Stimulated activated CD8-positive, alpha-beta memory T cell treated with anti-CD3 and anti-CD28 coated beads, Interleukin-15, amount 100 ng/mL, for 1 hour (primary cell): ENCODE results near the gene WDR20.
"Not testable (repeated sequence)": the region's sequence is repeated elsewhere in the genome, so short reads cannot be mapped to it uniquely, and the experiment has no call there.

ENCODE experiments used
- DNase-seq: peaks from one replicate; pipeline ENCODE4 v3.0.0-alpha.2; 2020; ENCODE audit warnings: low read depth

WDR20 gene

DNA sequence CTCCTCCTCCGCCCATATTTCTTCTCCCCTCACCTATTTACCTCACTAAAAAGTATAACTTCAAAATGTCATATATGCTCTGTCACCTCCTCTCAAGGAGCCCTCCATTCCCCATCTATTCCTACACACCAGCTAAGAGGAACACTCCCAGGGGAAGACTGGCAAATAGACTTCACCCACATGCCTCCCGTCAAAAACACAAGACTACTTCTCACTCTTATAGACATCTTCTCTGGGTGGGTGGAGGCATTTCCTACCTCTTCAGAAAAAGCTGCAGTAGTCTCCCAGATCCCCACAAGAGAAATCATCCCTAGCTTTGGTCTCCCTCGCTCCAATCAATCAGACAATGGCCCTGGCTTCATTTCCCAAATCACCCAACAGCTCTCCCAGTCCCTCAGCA is 99.1 kb downstream of the WDR20 start:
- no peak for DNase-seq

DNA sequence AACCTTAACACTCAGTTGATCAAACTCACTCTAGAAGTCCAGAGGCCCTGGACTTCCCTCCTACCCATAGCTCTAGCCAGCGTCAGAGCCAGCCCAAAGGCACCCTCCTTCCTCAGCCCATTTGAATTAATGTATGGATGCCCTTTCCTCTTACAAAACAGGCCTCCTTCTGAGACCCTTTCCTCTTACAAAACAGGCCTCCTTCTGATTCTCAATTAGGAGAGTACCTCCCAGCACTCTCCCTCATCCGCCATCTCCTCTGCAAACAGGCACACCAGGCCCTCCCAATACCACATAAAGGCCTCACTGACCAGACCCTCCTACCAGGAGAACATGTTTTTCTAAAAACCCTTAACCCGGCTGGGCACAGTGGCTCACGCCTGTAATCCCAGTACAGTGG is 99.5 kb downstream of the WDR20 start:
- DNase-seq: no peak

DNA sequence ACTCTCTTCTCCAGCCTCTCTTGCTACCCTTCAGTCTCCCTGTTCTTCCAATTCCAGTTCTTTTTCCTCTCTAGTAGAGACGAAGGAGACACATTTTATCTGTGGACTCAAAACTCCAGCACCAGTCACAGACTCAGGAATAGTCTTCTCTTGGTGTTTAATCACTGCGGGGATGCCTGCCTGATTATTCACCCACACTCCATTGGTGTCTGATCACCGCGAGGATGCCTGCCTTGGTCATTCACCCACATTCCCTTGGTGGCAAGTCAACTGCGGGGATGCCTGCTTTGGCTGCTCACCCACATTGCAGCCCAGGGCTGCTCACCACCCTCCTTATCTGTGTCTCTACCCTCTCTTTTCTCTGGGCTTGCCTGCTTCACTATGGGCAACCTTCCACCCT is 100.8 kb downstream of the WDR20 start:
- not testable (repeated sequence) for DNase-seq

DNA sequence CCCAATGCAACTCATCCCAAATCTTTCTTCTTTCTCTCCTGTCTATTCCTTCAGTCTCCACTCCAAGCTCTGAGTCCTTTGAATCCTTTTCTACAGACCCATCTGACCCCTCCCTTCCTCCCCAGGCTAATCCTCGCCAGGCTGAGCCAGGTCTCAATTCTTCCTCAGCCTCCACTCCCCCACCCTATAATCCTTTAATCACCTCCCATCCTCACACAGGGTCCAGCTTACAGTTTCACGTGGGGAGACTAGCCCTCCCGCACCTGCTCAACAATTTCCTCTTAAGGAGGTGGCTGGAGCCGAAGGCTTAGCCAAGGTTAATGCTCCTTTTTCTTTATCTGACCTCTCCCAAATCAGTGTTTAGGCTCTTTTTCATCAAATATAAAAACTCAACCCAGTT is 101.5 kb downstream of the WDR20 start:
- DNase-seq: no peak

DNA sequence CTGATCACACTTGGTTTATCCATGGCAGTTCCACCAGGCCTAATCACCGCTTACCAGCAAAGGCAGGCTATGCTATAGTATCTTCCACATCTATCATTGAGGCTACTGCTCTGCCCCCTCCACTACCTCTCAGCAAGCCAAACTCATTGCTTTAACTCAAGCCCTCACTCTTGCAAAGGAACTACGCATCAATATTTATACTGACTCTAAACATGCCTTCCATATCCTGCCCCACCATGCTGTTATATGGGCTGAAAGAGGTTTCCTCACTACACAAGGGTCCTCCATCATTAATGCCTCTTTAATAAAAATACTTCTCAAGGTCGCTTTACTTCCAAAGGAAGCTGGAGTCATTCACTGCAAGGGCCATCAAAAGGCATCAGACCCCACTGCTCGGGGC is 104.1 kb downstream of the WDR20 start:
- DNase-seq: not testable (repeated sequence)

DNA sequence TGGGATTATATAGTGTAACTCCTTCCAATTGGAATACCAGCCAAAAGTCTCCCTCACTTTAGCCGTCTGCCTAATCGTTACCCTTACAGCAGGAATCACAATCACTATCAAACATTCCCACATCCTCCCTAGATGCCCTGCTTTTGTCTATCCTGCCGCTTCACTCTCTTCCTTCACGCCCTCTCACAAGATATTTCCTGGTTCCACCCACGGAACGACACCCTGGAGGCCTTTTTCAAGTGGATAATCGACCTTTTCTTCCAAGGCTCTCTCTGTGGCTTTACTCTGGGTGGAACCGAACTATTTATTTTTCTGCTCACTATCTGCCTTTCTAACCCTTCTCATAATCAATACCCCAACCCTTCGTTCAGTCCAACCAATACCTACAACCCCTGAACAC is 106.4 kb downstream of the WDR20 start:
- DNase-seq: no peak

DNA sequence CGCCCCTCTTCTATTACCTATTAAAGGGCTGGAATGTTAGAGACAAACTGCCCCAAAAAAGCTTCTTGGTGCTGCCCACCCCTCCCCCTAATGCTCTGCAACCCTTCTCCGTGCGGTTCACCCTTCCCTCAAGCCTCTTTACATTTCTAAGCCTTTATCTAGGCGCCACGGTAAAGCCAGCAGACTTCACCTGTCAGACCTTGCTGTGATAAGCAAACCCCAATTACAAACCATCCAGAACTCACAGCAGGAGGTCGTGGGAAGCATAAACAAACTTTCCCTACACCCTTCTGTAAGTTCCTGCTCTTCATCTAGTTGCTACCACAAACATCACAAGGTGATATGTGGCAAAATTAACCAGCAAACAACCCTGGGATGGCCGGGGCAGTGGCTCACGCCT is 108.4 kb downstream of the WDR20 start:
- no peak for DNase-seq

DNA sequence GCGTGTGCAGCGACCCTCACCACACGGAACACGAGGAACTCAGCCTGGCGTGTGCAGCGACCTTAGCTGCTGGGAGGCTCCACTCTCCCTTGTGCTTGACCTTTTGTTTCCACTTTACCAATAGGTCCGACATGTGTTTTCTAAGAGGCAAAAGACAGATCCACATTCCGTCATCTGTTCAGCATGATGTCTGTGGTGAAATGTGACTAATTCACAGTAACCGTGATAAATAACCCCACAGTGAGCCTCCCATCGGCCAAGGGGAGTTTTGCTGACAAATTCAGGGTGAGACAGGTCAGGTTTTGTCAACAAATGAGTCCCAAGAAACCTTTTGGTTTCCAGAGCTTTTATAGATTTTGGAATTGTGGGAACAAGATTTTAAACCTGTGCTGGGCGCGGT is 109.3 kb downstream of the WDR20 start:
- no peak for DNase-seq

DNA sequence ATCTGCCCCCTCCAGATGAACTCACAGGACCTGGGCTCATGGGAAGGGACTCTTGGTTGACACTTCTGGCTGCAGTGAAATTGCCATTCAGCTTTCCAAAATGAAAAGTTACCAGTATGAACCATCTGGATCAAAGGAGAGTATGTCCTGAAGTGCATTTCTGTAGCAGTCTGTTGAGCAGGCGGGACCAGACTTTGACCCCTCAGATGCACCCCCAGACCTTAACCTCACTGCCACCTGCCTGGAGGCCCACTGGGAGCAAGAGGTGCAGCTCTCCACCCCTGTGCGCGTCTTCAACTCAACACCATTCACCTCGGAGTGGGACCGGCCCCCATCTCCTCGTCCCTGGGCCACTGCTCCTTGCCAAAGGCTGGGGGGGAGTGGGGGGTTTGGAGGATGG is 110.3 kb downstream of the WDR20 start:
- no peak for DNase-seq

DNA sequence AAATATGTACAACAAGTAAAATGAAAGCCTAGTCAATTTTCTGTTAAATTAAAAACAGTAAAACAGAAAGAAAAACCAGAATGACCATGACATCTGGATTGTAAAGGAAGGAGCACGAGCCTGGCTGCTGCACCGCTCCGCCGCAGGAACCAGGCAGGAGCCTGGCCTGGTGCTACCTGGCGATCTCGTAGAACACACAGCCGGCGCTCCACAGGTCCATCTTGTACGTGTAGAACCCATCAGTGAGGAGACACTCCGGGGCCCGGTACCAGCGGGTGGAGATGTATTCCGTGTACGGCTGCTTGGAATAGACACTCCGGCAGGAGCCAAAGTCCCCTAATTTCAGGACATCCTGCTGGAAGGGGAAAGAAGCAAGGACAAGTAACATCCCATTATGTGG is 110.9 kb downstream of the WDR20 start:
- no peak for DNase-seq

DNA sequence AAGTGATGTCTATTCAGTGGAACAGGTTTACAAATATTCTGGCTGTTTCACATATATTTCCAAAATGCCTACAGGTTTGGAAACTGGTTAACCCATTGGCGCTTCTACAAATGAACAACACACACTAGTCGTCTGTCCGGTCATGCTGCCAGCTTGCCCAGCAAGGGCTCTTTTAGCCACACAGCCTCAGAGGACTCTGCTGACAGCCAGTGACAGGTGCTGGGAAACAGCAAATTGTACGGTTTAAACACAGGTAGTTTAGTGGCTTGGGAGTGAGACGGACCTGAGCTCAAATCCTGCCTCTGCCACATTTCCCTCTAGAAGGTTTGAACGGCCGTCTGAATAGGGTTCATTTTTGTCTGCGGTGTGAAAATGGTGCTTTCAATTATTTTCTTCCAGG is 111.5 kb downstream of the WDR20 start:
- no peak for DNase-seq

DNA sequence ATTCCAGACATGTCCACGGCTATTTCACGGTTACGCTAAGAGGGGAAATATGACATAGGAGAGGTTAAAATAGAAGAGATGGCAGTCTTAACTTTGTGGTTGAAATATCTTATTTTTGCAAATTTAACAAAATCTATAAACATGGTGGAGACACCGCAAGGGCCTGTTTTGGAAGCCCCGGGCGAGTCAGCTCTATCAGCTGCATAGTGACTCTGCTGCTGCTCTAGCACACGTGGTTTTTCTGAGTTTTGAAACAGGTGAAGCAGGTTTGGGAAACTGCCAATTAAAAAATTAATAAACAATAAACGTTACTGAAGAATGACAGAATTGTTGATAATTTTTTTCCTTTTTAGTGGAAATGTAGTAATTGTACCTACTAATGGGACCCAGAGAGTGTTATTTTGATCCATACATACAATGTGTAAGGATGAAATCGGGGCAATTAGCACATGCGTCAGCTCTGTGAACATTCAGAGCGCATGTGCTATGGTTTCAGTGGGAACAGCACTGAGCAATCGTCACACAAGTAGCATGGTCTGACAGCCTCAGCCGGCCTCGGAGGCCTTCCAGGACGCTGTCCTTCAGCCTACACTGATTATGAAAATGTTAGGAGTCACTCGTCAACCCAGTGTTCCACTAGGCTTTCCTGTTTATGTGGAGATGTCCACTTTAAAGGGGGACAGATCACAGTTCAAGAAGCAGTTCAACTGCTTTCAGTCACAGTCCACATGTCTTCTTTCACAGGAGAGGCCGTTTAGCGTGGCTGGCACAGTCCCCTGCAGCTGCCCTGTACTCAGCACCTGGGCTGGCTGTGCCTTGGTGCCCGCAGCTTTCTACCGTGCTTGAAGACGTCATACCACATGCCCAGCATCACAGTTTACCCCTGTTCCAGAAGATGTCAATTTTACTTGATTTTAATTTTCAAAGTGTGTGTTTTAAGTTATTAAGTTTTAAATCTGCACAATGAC is 113.4 kb downstream of the WDR20 start:
- no peak for DNase-seq

DNA sequence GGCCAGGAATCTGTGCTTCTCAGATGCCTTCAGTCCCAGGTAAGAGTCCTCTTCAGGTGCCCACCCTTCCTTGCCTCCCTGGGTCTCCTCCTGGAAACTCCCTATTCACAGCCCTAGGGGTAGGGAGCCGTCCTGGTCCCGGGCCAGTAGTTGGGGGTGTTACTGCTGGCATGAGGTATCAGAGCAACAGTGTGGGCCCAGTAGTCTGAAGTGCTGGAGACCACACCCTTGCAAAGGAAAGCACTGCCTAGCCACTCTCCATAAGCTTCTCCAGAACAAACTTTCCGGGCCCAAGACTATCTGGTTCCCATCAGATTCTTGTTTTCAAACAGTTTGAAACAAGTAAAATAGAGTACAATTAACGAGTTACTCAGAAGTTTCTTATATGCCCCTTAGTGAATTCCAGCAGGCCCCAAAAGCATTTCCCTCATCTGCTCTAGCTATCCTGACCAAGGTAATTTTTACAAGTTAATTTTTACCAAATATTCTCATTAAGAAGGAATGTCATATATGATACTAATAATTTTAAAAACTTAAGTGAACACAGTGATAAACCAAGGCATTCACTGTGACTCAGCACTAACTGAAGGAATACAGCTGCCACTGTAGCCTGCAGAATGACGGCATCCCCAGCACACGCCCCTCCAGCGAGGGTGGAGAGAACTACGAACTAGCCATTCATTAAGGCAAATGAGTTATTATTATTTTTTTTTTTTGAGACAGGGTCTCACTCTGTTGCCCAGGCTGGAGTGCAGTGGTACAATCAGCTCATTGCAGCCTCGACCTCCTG is 115.9 kb downstream of the WDR20 start:
- no peak for DNase-seq

DNA sequence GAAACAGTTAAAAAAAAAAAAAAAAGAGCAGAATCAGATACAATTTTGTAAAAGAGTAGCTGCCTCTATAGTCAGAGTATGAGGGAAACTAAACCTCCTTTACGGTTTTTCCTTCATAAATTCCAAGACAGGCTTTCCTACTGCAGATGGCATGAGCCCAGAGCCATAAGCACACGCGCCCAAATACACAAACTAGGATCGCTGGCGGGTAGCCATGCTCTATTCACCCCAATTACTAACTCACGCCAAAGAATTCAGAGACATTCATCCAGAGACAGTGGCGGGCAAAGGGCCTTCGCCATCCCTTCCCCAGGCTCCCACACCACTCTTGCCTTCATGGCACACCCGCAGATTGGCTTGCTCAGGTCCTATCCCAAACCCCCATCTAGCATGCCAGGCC is 117.0 kb downstream of the WDR20 start:
- DNase-seq: no peak

DNA sequence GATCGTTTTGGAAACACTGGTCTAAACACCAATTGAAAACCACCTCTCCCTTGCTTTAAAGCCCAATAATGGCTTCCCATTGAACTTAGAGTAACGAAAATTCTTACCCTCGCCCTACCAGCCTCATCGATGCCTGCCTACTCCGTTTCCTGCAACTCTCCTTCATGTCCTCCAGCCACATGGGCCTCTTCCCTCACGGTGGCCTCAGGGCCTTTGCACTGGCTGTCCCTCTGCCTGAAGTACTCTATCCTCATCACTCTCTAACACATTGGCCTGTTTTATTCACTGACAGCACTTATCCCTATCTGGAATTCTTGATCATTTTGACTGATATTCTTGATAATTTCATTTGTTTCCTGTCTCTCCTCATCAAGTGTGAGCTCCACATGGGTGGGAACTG is 118.4 kb downstream of the WDR20 start:
- no peak for DNase-seq
